ENCODE measurements around the gene TMEM54.

The TMEM54 gene

GRCh38 chr1:32948390-32948722 is 47.2 kb upstream of the TMEM54 start:
- Histone ChIP-seq H3K9me3 (ENCODE audit: low read length) (no peaks in the 10 kb centered on the region), H3K36me3 (ENCODE audit: insufficient read depth, low read length) (peaks cover 33% of the 10 kb centered on the region; the same call in 1 of the 2 replicates), H2AFZ (ENCODE audit: low read length) (no peak overlapping the region), H3K4me2 (ENCODE audit: low read length) (no peak overlapping the region), H3K9me2 (ENCODE audit: low read depth, low read length) (no peaks in the 10 kb centered on the region), H3K27ac (ENCODE audit: low read depth, low read length, poor library complexity, severe bottlenecking) (no peak overlapping the region), H3K79me2 (ENCODE audit: insufficient read depth, low read length) (no peaks in the 10 kb centered on the region), H3K4me3 (ENCODE audit: low read depth, low read length, poor library complexity, severe bottlenecking) (no peak overlapping the region), H3K9ac (ENCODE audit: low read length) (no peak overlapping the region), H3F3A (ENCODE audit: insufficient read depth, low read length) (no peaks in the 10 kb centered on the region), H3K4me1 (ENCODE audit: insufficient read depth, low read length, severe bottlenecking) (peaks cover 11% of the 10 kb centered on the region), H4K20me1 (ENCODE audit: insufficient read depth, low read length) (no peaks in the 10 kb centered on the region), H3K27me3 (ENCODE audit: insufficient read depth, low read length) (no peaks in the 10 kb centered on the region)
- TF ChIP-seq EZH2 (IDR thresholded peaks at IDR 0.05; ENCODE audit: borderline replicate concordance, low read length) (no peak), CTCF (IDR thresholded peaks at IDR 0.05; ENCODE audit: low read length) (no peak)

- no peak overlapping the region for H3K4me3 ChIP-seq (ENCODE audit: low read depth, low read length, poor library complexity, severe bottlenecking)
- no peak overlapping the region for H3K4me2 ChIP-seq (ENCODE audit: low read length)
- TF ChIP-seq EZH2 (IDR thresholded peaks at IDR 0.05; ENCODE audit: borderline replicate concordance, low read length) (no peak), CTCF (IDR thresholded peaks at IDR 0.05; ENCODE audit: low read length) (no peak)
- peaks cover 9% of the 10 kb centered on the region for H3K4me1 ChIP-seq (ENCODE audit: insufficient read depth, low read length, severe bottlenecking)
- no peaks in the 10 kb centered on the region for H4K20me1 ChIP-seq (ENCODE audit: insufficient read depth, low read length)
- no peaks in the 10 kb centered on the region for H3K79me2 ChIP-seq (ENCODE audit: insufficient read depth, low read length)
- H3K27me3 ChIP-seq (ENCODE audit: insufficient read depth, low read length), result no peaks in the 10 kb centered on the region
- H3K27ac ChIP-seq (ENCODE audit: low read depth, low read length, poor library complexity, severe bottlenecking), result no peak overlapping the region
- H3K36me3 ChIP-seq (ENCODE audit: insufficient read depth, low read length), result peaks cover 36% of the 10 kb centered on the region; the same call in 1 of the 2 replicates
- H3K9ac ChIP-seq (ENCODE audit: low read length), result no peak overlapping the region
- H2AFZ ChIP-seq (ENCODE audit: low read length), result no peak overlapping the region
- H3K9me3 ChIP-seq (ENCODE audit: low read length), result no peaks in the 10 kb centered on the region
- H3K9me2 ChIP-seq (ENCODE audit: low read depth, low read length), result no peaks in the 10 kb centered on the region
- no peaks in the 10 kb centered on the region for H3F3A ChIP-seq (ENCODE audit: insufficient read depth, low read length)
Measured at GRCh38 chr1:32947669-32948389, 46.6 kb upstream of the TMEM54 start.

GRCh38 chr1:32946413-32946812 is 45.2 kb upstream of the TMEM54 start:
- Histone ChIP-seq H3K9me2 (ENCODE audit: low read depth, low read length) (no peaks in the 10 kb centered on the region), H3K4me1 (ENCODE audit: insufficient read depth, low read length, severe bottlenecking) (peaks cover 9% of the 10 kb centered on the region), H3K4me2 (ENCODE audit: low read length) (no peak overlapping the region), H3K4me3 (ENCODE audit: low read depth, low read length, poor library complexity, severe bottlenecking) (no peak overlapping the region), H3F3A (ENCODE audit: insufficient read depth, low read length) (no peaks in the 10 kb centered on the region), H3K79me2 (ENCODE audit: insufficient read depth, low read length) (no peaks in the 10 kb centered on the region), H3K9ac (ENCODE audit: low read length) (no peak overlapping the region), H2AFZ (ENCODE audit: low read length) (no peak overlapping the region), H3K27ac (ENCODE audit: low read depth, low read length, poor library complexity, severe bottlenecking) (no peak overlapping the region), H3K36me3 (ENCODE audit: insufficient read depth, low read length) (peaks cover 42% of the 10 kb centered on the region; the same call in 1 of the 2 replicates), H4K20me1 (ENCODE audit: insufficient read depth, low read length) (no peaks in the 10 kb centered on the region), H3K27me3 (ENCODE audit: insufficient read depth, low read length) (no peaks in the 10 kb centered on the region), H3K9me3 (ENCODE audit: low read length) (no peaks in the 10 kb centered on the region)
- TF ChIP-seq CTCF (IDR thresholded peaks at IDR 0.05; ENCODE audit: low read length) (no peak), EZH2 (IDR thresholded peaks at IDR 0.05; ENCODE audit: borderline replicate concordance, low read length) (no peak)

All from OCI-LY1 (cell line).